Measurements from ENCODE around the gene ZNF281. TPM values are rescaled to one million over a fixed set of nuclear protein-coding genes. Genes with fewer than 3 reads are reported as not detected.
"Not testable (repeated sequence)": the region's sequence is repeated elsewhere in the genome, so short reads cannot be mapped to it uniquely, and the experiment has no call there.

The ZNF281 gene, protein sequence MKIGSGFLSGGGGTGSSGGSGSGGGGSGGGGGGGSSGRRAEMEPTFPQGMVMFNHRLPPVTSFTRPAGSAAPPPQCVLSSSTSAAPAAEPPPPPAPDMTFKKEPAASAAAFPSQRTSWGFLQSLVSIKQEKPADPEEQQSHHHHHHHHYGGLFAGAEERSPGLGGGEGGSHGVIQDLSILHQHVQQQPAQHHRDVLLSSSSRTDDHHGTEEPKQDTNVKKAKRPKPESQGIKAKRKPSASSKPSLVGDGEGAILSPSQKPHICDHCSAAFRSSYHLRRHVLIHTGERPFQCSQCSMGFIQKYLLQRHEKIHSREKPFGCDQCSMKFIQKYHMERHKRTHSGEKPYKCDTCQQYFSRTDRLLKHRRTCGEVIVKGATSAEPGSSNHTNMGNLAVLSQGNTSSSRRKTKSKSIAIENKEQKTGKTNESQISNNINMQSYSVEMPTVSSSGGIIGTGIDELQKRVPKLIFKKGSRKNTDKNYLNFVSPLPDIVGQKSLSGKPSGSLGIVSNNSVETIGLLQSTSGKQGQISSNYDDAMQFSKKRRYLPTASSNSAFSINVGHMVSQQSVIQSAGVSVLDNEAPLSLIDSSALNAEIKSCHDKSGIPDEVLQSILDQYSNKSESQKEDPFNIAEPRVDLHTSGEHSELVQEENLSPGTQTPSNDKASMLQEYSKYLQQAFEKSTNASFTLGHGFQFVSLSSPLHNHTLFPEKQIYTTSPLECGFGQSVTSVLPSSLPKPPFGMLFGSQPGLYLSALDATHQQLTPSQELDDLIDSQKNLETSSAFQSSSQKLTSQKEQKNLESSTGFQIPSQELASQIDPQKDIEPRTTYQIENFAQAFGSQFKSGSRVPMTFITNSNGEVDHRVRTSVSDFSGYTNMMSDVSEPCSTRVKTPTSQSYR
- total RNA-seq = 48.5 TPM

GRCh38 chr1:200409761-200410565 is at the start of gene ZNF281:
Gene ZNF281 (minus strand): TSS chr1:200410036. CDS start chr1:200409705, 331 bp downstream.
- DNase-seq (ENCODE audit: low spot score in 2 of 2) (peak; percentile 91), FAIRE-seq (no peak)

- no peak for DNase-seq (ENCODE audit: low spot score in 2 of 2)
- no peak for FAIRE-seq
Measured at GRCh38 chr1:200458780-200459179, 48.9 kb upstream of the ZNF281 start.

DNA sequence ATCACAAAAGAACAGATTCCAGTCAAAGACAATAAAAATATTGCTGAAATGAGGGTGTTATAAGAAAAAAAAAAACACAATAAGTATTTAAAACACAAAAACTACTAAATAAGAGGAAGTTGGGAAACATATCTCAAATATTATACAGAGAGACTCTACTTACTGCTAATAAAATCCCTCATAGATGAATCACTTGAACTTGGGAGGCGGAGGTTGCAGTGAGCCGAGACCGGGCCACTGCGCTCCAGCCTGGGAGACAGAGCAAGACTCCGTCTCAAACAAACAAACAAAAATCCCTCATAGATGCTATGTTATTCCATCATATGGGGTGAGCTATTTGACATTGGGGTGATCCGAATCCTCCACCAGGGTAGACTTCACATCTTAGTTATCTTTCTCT is 48.0 kb upstream of the ZNF281 start:
- FAIRE-seq = no peak
- DNase-seq (ENCODE audit: low spot score in 2 of 2) = no peak

DNA sequence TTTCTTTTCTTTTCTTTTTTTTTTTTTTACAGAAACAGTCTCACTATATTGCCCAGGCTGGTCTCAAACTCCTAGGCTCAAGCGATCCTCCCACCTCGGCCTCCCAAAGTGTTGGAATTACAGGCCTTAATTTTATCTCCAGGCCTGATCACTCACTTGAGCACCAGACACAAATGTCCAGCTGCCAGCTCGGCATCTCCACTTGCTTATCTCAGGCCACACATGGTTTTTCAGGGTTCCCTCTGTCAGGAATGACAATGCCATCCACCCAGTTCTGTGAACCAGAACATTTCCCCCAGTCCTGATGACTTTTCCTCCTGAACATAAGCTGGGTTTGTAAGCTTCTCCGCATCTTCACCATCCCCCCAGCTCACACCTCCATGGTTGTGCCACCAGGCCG is 44.6 kb upstream of the ZNF281 start:
- DNase-seq (ENCODE audit: low spot score in 2 of 2) (no peak), FAIRE-seq (no peak)

GRCh38 chr1:200453553-200453905 is 43.7 kb upstream of the ZNF281 start:
- FAIRE-seq (no peak), DNase-seq (ENCODE audit: low spot score in 2 of 2) (no peak)

DNA sequence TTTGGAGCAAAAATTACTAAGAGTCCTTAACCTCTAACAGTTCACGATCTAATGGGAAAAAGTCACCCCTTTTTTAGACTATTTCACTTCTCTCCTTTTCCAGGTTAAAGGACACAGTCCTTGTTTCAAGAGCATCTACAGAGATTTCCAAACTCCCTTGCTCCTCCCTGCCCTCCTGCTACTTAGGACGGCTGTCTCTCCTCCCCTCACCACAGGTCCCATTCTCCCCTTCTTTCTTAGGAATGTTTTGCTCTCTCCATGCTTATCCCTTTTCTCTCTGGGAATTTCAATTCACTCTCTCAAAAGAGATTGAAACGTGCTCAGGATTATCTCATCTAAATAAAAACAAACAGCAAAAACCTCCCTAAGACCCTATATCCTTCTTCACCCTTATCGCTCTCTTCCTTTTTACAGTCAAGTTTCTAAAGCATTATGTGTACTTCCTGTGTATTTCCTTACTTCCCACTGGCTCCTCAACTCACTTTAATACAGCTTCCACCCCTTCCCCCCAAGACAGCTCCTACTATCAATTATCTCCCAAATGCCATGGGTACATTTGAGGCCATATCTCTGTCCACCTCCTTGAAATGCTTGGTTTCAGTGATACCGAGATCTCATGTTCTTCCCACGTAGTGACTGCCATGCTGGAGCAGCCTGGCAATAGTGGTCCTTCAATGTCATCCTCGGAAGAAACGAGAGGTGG is 43.2 kb upstream of the ZNF281 start:
- no peak for FAIRE-seq
- no peak for DNase-seq (ENCODE audit: low spot score in 2 of 2)

- no peak for FAIRE-seq
- no peak for DNase-seq (ENCODE audit: low spot score in 2 of 2)
Measured at GRCh38 chr1:200448034-200448762, 38.4 kb upstream of the ZNF281 start.

- DNase-seq (ENCODE audit: low spot score in 2 of 2) = no peak
- no peak for FAIRE-seq
Measured at GRCh38 chr1:200445213-200445612, 35.4 kb upstream of the ZNF281 start.

DNA sequence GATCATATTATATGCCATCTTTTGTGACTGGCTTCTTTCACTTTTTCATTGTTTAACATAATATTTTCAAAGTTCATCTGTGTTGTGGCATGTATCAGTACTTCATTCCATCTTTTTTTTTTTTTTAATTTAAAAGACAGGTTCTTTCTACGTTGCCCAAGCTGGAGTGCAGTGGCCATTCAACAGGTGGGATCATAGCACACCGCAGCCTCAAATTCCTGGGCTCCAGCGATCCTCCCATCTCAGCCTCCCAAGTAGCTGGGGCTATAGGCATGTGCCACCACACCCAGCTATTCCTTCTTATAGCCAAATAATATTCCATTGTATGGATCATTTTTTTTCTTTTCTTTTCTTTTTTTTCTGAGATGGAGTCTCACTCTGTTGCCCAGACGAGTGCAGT is 34.6 kb upstream of the ZNF281 start:
- FAIRE-seq (no peak), DNase-seq (ENCODE audit: low spot score in 2 of 2) (no peak)

GRCh38 chr1:200443860-200444259 is 34.0 kb upstream of the ZNF281 start:
- FAIRE-seq (no peak), DNase-seq (ENCODE audit: low spot score in 2 of 2) (no peak)

DNA sequence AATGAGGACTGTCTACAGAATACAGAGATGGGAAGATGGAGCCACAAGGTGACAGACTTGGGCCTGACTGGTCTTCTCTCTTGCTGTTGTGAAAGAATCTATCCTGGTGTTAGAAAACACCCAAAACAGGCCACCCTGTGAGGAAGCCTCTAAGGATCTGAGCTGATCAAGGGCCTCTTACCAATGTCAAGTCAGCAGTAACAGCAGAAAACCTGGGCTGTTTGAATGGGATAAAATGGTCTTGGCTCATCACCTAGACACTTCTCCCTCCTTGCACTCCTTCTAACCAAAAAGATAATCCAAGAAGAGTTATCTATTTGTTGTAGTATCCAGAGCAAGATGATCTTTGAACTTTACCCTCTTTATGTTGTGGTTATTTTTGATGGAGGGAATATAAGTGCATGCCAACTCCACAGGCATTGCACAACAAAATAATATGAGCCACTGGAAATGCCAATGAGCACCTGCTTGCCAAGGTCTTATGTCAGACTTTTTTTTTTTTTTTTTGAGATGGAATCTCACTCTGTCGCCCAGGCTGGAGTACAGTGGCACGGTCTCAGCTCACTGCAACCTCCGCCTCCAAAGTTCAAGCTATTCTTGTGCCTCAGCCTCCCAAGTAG is 32.8 kb upstream of the ZNF281 start:
- no peak for FAIRE-seq

DNA sequence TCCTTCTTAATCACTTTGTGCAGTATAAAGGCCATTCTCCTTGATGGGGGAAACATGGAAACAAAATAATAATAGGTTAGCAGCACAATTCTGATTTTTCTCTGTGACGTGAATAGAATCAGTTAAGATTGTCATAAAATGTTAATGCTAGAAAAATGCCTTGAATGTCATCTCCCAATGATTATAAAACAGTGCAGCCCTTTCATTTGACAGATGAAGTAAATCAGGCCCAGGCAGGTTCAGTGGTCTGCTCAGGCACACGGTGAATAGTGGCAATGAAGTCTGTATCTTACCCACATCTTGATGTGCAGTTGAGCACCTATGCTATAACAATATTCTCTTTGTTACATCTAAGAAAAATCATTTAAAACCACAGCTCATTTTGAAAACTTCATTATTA is 32.2 kb upstream of the ZNF281 start:
- DNase-seq (ENCODE audit: low spot score in 2 of 2) (no peak), FAIRE-seq (no peak)

More for the DNA sequence above, 32.8 kb upstream of the ZNF281 start:
- no peak for DNase-seq (ENCODE audit: low spot score in 2 of 2)

DNA sequence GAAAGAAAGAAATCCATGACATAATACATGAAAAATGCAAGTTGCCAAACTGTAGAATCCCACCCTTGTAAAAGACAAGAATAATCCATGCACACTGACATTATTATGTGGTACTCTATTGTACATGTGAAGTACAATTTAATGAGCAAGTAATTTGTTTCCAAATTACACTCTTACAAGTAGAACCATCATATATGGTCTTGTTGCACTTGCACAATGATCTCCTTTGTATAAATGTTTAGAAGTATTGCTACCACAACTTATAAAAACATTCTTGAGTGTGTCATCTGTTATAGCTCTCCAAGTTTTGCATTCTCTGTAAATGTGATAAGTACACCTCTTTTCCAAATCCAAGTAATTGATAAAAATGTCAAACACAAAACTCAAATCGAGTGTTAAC is 29.1 kb upstream of the ZNF281 start:
- no peak for FAIRE-seq

DNA sequence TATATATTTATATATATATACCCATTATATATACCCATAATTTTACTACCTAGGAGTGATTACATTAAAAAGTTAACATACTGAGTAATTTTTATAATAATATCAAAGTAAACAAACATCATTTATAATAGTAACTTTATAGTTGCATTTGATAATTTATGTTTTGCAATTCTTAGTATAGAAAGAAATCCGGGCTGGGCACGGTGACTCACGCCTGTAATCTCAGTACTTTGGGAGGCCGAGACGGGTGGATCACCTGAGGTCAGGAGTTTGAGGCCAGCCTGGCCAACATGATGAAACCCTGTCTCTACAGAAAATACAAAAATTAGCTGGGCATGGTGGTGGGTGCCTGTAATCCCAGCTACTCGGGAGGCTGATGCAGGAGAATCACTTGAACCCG is 28.6 kb upstream of the ZNF281 start:
- FAIRE-seq = peak; percentile 26

More for the DNA sequence above, 29.1 kb upstream of the ZNF281 start:
- no peak for DNase-seq (ENCODE audit: low spot score in 2 of 2)

DNA sequence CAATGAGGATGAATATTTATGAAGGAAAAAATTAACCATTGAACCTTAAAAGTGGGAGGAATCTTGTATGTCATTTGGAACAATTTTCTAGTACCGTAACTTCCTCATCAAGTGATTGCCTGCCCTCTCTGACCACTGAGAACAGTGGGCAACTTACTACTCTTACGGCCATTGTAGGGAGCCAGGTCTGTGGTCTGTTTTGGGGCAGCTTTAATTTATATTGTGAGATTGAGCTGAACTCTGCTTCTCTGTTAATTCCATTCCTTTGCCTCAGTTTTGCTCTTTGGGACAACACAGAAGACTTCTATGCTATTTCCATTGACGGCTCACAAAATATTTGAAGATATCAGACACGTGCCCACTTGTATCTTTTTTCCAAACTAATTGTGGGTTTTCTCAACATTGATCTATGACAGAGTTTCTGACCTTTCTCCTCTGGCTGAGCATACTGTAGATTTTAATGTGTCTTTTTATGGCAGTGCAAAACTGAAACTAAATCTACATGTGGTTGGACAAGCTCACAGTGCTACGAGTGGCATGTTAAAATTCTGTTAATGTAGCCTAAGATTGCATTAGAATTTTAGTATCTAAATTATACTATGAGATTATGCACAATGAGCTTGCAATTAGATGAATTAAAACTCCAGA is 27.8 kb upstream of the ZNF281 start:
- no peak for DNase-seq (ENCODE audit: low spot score in 2 of 2)
- FAIRE-seq = no peak

More for the DNA sequence above, 28.6 kb upstream of the ZNF281 start:
- not testable (repeated sequence) for DNase-seq (ENCODE audit: low spot score in 2 of 2)

GRCh38 chr1:200437088-200437487 is 27.3 kb upstream of the ZNF281 start:
- DNase-seq (ENCODE audit: low spot score in 2 of 2) = no peak
- FAIRE-seq = no peak

DNA sequence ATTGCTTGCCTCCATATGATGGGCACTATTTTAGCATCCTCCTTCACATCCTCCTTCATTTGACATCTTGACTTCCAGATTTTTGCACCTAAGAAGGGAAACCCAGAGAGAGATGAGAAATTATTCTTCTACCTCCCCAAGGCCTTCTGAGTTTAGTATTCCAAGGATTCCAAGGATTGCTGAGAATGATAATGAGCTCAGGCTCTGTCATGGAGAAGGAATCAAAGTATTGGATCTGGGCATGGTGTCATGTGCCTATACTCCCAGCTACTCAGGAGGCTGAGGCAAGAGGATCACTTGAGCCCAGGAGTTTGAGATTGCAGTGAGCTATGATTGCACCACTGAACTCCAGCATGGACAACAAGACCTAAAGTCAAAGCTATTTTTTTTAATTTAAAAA is 26.6 kb upstream of the ZNF281 start:
- no peak for DNase-seq (ENCODE audit: low spot score in 2 of 2)
- no peak for FAIRE-seq

DNA sequence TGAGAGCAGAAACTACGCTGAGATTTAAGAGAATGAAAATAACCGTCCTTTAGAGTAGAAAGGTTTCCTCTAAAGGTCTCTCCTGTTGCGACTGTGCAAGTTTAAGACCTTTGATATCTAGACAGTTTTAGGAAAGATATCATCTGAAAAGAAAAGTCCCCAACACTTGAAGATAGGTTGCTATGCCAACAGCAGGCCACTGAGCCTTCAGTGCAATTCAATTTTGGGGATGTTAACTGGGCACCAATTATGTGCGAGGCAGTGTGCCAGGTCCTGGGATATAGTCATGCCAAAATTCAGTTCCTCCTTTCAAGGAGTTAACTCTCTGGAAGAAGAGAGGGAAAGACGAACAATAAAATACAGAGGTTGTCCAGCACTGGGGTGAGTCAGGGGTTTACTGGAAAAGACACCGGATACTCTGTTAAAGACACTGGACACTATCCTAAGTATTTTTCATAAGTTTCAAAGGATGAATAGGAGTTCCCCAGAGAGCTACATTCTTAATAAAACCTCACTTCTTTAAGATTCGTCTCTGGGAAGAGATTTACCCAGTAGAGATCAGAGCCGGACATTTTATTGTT is 25.5 kb upstream of the ZNF281 start:
- no peak for DNase-seq (ENCODE audit: low spot score in 2 of 2)
- FAIRE-seq = no peak
